ENCODE results near the gene CXCL3. TPM values are rescaled to one million over a fixed set of nuclear protein-coding genes. Genes with fewer than 3 reads are reported as not detected.

CXCL3 gene
- total and polyA plus RNA-seq, 9 of the 15 experiments (the other 6 are each of a cell fraction or from before 2014, with no cell fraction given) = 2.3 to 8.9 (median 6.1) TPM

- no peak for TF ChIP-seq NKRF (IDR thresholded peaks at IDR 0.05; ENCODE audit: borderline replicate concordance)
- no peak for TF ChIP-seq TAL1 (IDR thresholded peaks at IDR 0.05)
- no peak for TF ChIP-seq ZNF780A (CRISPR knock-in tag; IDR thresholded peaks at IDR 0.05)
- no peak for TF ChIP-seq ZNF609 (CRISPR knock-in tag; IDR thresholded peaks at IDR 0.05; ENCODE audit: borderline replicate concordance)
- TF ChIP-seq MTA1 (IDR thresholded peaks at IDR 0.05; ENCODE audit: borderline replicate concordance) = no peak
- no peak for TF ChIP-seq ZNF133 (CRISPR knock-in tag; IDR thresholded peaks at IDR 0.05)
- TF ChIP-seq HLTF (IDR thresholded peaks at IDR 0.05) = no peak
- TF ChIP-seq GATAD2A (IDR thresholded peaks at IDR 0.05) = peak; percentile 79
- no peak for TF ChIP-seq ZNF23 (CRISPR knock-in tag; IDR thresholded peaks at IDR 0.05)
- TF ChIP-seq GATAD2B (IDR thresholded peaks at IDR 0.05; ENCODE audit: borderline replicate concordance) = peak; percentile 70; the same call in 1 of the 2 replicates
- 0 out of 2 replicates have a peak, but pooled peaks have one; percentile 14 for TF ChIP-seq DPF2 (IDR thresholded peaks at IDR 0.05)
- TF ChIP-seq ZNF146 (CRISPR knock-in tag; IDR thresholded peaks at IDR 0.05; ENCODE audit: unreplicated experiment) = no peak
- no peak for TF ChIP-seq ZNF639 (CRISPR knock-in tag; conservative IDR thresholded peaks at IDR 0.05 in 1 of 2, IDR thresholded peaks at IDR 0.05 in 1 of 2)
- peak; percentile 70 to 74; a peak in 3 of 4 replicates for TF ChIP-seq MAZ (CRISPR knock-in tag; conservative IDR thresholded peaks at IDR 0.05 in 1 of 2, IDR thresholded peaks at IDR 0.05 in 1 of 2)
- 0 out of 2 replicates have a peak, but pooled peaks have one; percentile 32 for TF ChIP-seq ZNF41 (CRISPR knock-in tag; conservative IDR thresholded peaks at IDR 0.05)
- TF ChIP-seq TFAM (CRISPR knock-in tag; conservative IDR thresholded peaks at IDR 0.05) = no peak
- no peak for TF ChIP-seq ZNF384 (IDR thresholded peaks at IDR 0.05; ENCODE audit: low read depth, low read length)
- no peak for TF ChIP-seq ZNF76 (CRISPR knock-in tag; IDR thresholded peaks at IDR 0.05; ENCODE audit: borderline replicate concordance)
- TF ChIP-seq NR4A1 (CRISPR knock-in tag; IDR thresholded peaks at IDR 0.05) = no peak
- TF ChIP-seq NR4A1 (tag; IDR thresholded peaks at IDR 0.05) = no peak
- no peak for TF ChIP-seq ZNF583 (CRISPR knock-in tag; IDR thresholded peaks at IDR 0.05)
- no peak for TF ChIP-seq KHSRP (IDR thresholded peaks at IDR 0.05)
These were observed at the start of gene CXCL3 (continued) for GRCh38 chr4:74038425-74039314.

All from K562 (cell line).